Measurements from ENCODE around the gene TTLL8. TPM values are rescaled to one million over a fixed set of nuclear protein-coding genes. Genes with fewer than 3 reads are reported as not detected.

TTLL8 gene
- total RNA-seq, 1 experiment from 2014 or later: not detected

- in situ Hi-C loops (cut with HindIII; ENCODE audit: low pct_unique_long_range_greater_than_20kb, low sequenced_read_pairs): no loop called here
- no peak for DNase-seq (ENCODE audit: low read depth)
These were observed 10.0 kb upstream of the TTLL8 start for GRCh38 chr22:50068096-50068495.

GRCh38 chr22:50067244-50067643 lies 9.1 kb upstream of the TTLL8 start:
- DNase-seq (ENCODE audit: low read depth): no peak
- in situ Hi-C loops (cut with HindIII; ENCODE audit: low pct_unique_long_range_greater_than_20kb, low sequenced_read_pairs): no loop called here

- in situ Hi-C loops (cut with HindIII; ENCODE audit: low pct_unique_long_range_greater_than_20kb, low sequenced_read_pairs): no loop called here
These were observed 6.4 kb upstream of the TTLL8 start for GRCh38 chr22:50064453-50064852.

GRCh38 chr22:50063589-50064393 lies 5.7 kb upstream of the TTLL8 start:
- no peak for DNase-seq (ENCODE audit: low read depth)
- in situ Hi-C loops (cut with HindIII; ENCODE audit: low pct_unique_long_range_greater_than_20kb, low sequenced_read_pairs): no loop called here

More at GRCh38 chr22:50064453-50064852, 6.4 kb upstream of the TTLL8 start:
- no peak for DNase-seq (ENCODE audit: low read depth)

- in situ Hi-C loops (cut with HindIII; ENCODE audit: low pct_unique_long_range_greater_than_20kb, low sequenced_read_pairs): no loop called here
- DNase-seq (ENCODE audit: low read depth): no peak
These were observed 4.5 kb upstream of the TTLL8 start for GRCh38 chr22:50062509-50063135.

GRCh38 chr22:50061824-50062355 lies 3.8 kb upstream of the TTLL8 start:
- in situ Hi-C loops (cut with HindIII; ENCODE audit: low pct_unique_long_range_greater_than_20kb, low sequenced_read_pairs): no loop called here
- no peak for DNase-seq (ENCODE audit: low read depth)

GRCh38 chr22:50061141-50061823 lies 3.2 kb upstream of the TTLL8 start:
- in situ Hi-C loops (cut with HindIII; ENCODE audit: low pct_unique_long_range_greater_than_20kb, low sequenced_read_pairs): no loop called here

GRCh38 chr22:50060441-50061140 lies 2.5 kb upstream of the TTLL8 start:
- in situ Hi-C loops (cut with HindIII; ENCODE audit: low pct_unique_long_range_greater_than_20kb, low sequenced_read_pairs): no loop called here
- DNase-seq (ENCODE audit: low read depth): no peak

More at GRCh38 chr22:50061141-50061823, 3.2 kb upstream of the TTLL8 start:
- no peak for DNase-seq (ENCODE audit: low read depth)

GRCh38 chr22:50059881-50060262 lies 1.8 kb upstream of the TTLL8 start:
- in situ Hi-C loops (cut with HindIII; ENCODE audit: low pct_unique_long_range_greater_than_20kb, low sequenced_read_pairs): no loop called here
- DNase-seq (ENCODE audit: low read depth): no peak

- in situ Hi-C loops (cut with HindIII; ENCODE audit: low pct_unique_long_range_greater_than_20kb, low sequenced_read_pairs): no loop called here
- DNase-seq (ENCODE audit: low read depth): no peak
These were observed 1.1 kb upstream of the TTLL8 start for GRCh38 chr22:50058906-50059880.

GRCh38 chr22:50057278-50058060 lies 629 bp downstream of the TTLL8 start:
- DNase-seq (ENCODE audit: low read depth): no peak
- in situ Hi-C loops (cut with HindIII; ENCODE audit: low pct_unique_long_range_greater_than_20kb, low sequenced_read_pairs): no loop called here

- in situ Hi-C loops (cut with HindIII; ENCODE audit: low pct_unique_long_range_greater_than_20kb, low sequenced_read_pairs): no loop called here
- no peak for DNase-seq (ENCODE audit: low read depth)
These were observed 1.7 kb downstream of the TTLL8 start for GRCh38 chr22:50056214-50056972.

GRCh38 chr22:50053861-50054260 lies 4.2 kb downstream of the TTLL8 start:
- no peak for DNase-seq (ENCODE audit: low read depth)
- in situ Hi-C loops (cut with HindIII; ENCODE audit: low pct_unique_long_range_greater_than_20kb, low sequenced_read_pairs): no loop called here

- DNase-seq (ENCODE audit: low read depth): no peak
- in situ Hi-C loops (cut with HindIII; ENCODE audit: low pct_unique_long_range_greater_than_20kb, low sequenced_read_pairs): no loop called here
These were observed 6.2 kb downstream of the TTLL8 start for GRCh38 chr22:50051930-50052329.

- no peak for DNase-seq (ENCODE audit: low read depth)
- in situ Hi-C loops (cut with HindIII; ENCODE audit: low pct_unique_long_range_greater_than_20kb, low sequenced_read_pairs): no loop called here
These were observed 8.6 kb downstream of the TTLL8 start for GRCh38 chr22:50049299-50050195.
